Activated CD4-positive, alpha-beta T cell treated with anti-CD3 and anti-CD28 coated beads, Interleukin-2, amount 10 ng/mL, durations not matched to agents 7 days and 5 days (primary cell): Measurements from ENCODE around the gene SFT2D3. TPM values are rescaled to one million over a fixed set of nuclear protein-coding genes. Genes with fewer than 3 reads are reported as not detected.

ENCODE experiments used
- CTCF ChIA-PET: fragments of 350-600 bp; sonication (Branson Sonifier 250); formaldehyde crosslinking; loops from one replicate; lab custom pipeline; 2021; ENCODE audit warnings: antibody characterized with exemption; lab: Charles Lee
- POLR2A ChIA-PET: fragments of 350-600 bp; sonication (Branson Sonifier 250); formaldehyde crosslinking; loops from one replicate; lab custom pipeline; 2021; ENCODE audit warnings: antibody characterized with exemption; lab: Charles Lee
- DNase-seq: peaks from one replicate; pipeline ENCODE4 v3.0.0-alpha.2; 2020
- H3K27ac Mint-ChIP-seq: one replicate; pipeline ENCODE4 v1.8.0; 2021; ENCODE audit warnings: mild to moderate bottlenecking, moderate library complexity, mixed read lengths
- H3K27me3 Mint-ChIP-seq: one replicate; pipeline ENCODE4 v1.8.0; 2021; ENCODE audit warnings: mixed read lengths
- H3K36me3 Mint-ChIP-seq: one replicate; pipeline ENCODE4 v1.8.0; 2021; ENCODE audit warnings: low read depth, mixed read lengths
- H3K4me1 Mint-ChIP-seq: one replicate; pipeline ENCODE4 v1.8.0; 2021; ENCODE audit warnings: mixed read lengths
- H3K4me3 Mint-ChIP-seq: one replicate; pipeline ENCODE4 v1.8.0; 2021; ENCODE audit warnings: mild to moderate bottlenecking, moderate library complexity, mixed read lengths
- H3K9me3 Mint-ChIP-seq: one replicate; pipeline ENCODE4 v1.8.0; 2021; ENCODE audit warnings: mixed read lengths
- total RNA-seq, 2 experiments: library from RNA; stranded (reverse); gene quantifications; one replicate each; pipeline ENCODE4 v1.2.3, GENCODE V29; 2021

Gene SFT2D3, protein sequence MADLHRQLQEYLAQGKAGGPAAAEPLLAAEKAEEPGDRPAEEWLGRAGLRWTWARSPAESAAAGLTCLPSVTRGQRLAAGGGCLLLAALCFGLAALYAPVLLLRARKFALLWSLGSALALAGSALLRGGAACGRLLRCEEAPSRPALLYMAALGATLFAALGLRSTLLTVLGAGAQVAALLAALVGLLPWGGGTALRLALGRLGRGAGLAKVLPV
- total RNA-seq, result 1 to 10 TPM; 5.0 to 5.7 TPM

DNA sequence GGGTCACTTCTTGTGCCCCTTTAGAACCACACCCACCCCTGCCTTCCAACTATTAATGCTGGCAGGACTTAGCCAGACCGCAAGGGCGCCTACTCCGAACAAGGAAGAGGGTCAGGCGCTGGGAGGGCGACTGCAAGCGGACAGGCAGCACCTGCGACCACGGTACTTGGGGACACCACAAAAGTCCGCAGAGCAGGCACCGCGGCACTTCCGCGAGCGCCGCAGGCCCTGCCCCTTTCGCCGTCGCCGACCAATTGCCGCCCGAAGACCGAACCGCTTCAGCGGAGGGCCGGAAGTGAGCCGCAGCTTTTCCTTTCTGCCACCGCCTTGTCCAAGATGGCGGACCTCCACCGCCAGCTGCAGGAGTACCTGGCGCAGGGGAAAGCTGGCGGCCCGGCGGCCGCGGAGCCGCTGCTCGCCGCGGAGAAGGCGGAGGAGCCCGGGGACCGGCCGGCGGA lies at the start of gene SFT2D3:
Gene SFT2D3 (plus strand): TSS at position 305 of the 458 bp plus-strand sequence. CDS start 32 bp downstream, at position 337.
- ChIA-PET CTCF (interaction anchor here (1.2 to 1.4 kb wide), 2 partner anchors 59 to 137 kb away, joined by 3 read pairs; no protein-coding TSS in a partner anchor), POLR2A (interaction anchor here (0.6 kb wide), 1 partner anchor 125 kb away, joined by 3 read pairs; no protein-coding TSS in a partner anchor)

DNA sequence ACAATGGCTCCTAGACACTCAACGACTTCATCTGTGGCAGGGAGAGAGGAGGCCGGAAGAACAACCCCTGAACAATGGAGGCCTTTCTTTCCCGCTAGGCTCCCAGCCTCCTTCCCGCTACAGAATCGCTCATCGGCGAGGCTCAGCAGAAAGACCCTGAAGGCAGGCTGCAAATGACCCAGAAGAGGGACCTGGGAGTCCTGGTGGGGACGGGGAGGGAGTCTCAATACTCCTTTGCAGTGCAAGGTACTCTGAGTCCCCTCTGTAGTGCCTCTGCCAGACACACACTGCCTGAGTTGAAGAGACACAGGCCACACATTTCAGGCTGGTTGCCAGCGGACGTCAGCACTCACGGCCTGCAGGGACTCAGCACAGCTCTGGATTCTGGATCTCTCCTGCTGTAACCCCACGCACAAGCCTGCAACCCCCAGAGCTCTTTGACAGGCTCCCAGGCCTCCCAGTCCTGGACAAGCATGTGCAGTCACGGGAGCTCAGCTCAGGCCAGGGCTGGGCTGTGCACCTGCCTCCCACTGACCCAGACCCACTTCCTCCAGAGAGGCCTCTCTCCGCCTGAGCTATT lies 49.2 kb upstream of the SFT2D3 start:
- Mint-ChIP-seq H3K27ac (no peak overlapping the region), H3K4me1 (peaks cover 19% of the 10 kb centered on the region), H3K4me3 (no peak overlapping the region), H3K36me3 (no peaks in the 10 kb centered on the region), H3K27me3 (no peaks in the 10 kb centered on the region), H3K9me3 (no peaks in the 10 kb centered on the region)
- POLR2A ChIA-PET, result no interaction called here
- CTCF ChIA-PET, result interaction anchor here (0.7 to 6.6 kb wide), 3 partner anchors 12 to 60 kb away, joined by 3 to 50 read pairs (median 4); no protein-coding TSS in a partner anchor
- no peak for DNase-seq

More for the DNA sequence above, at the start of gene SFT2D3:
- DNase-seq, result peak; percentile 92
- peak within 1 kb of the TSS; percentile 92 for H3K4me3 Mint-ChIP-seq
- peak within 1 kb of the TSS; percentile 99 for H3K27ac Mint-ChIP-seq
- H3K9me3 Mint-ChIP-seq, result no peaks in the 10 kb centered on the region
- H3K27me3 Mint-ChIP-seq, result no peaks in the 10 kb centered on the region
- peaks cover 38% of the 10 kb centered on the region for H3K4me1 Mint-ChIP-seq
- peaks cover 28% of the 10 kb centered on the region for H3K36me3 Mint-ChIP-seq

DNA sequence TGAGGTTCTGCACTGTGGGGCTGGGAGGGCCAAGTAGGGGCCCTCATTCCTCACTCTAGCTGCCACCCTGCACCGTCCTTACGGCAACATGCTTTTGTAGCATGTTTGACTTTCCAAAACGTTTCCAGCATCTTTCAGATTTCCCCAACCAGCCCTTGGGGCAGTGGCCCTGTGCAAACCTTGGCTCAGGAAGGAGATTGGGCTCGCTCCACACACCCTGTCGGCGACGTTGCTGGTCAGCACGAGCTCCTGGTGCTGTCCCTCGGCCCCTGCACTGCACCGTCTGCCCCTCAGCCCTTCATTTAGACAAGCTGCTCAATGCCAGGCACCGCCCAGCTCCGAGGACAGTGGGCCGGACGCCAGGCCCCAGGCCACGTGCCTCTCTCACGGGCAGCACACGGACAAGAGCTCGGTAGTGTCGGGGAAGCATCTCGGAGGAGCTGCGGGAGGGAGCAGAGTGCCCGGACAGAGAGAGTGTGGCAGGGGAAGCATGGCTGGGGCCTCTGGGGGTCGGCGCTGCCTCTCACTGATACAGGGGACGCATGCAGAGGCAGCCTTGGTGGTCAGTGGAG lies 48.4 kb upstream of the SFT2D3 start:
- no peaks in the 10 kb centered on the region for H3K27me3 Mint-ChIP-seq
- ChIA-PET POLR2A (no interaction called here), CTCF (interaction anchor here (1.4 to 6.6 kb wide), 3 partner anchors 11 to 61 kb away, joined by 4 to 50 read pairs (median 5); no protein-coding TSS in a partner anchor)
- no peaks in the 10 kb centered on the region for H3K36me3 Mint-ChIP-seq
- H3K9me3 Mint-ChIP-seq, result no peaks in the 10 kb centered on the region
- no peak overlapping the region for H3K27ac Mint-ChIP-seq
- no peak for DNase-seq
- peaks cover 15% of the 10 kb centered on the region for H3K4me1 Mint-ChIP-seq
- H3K4me3 Mint-ChIP-seq, result no peak overlapping the region

DNA sequence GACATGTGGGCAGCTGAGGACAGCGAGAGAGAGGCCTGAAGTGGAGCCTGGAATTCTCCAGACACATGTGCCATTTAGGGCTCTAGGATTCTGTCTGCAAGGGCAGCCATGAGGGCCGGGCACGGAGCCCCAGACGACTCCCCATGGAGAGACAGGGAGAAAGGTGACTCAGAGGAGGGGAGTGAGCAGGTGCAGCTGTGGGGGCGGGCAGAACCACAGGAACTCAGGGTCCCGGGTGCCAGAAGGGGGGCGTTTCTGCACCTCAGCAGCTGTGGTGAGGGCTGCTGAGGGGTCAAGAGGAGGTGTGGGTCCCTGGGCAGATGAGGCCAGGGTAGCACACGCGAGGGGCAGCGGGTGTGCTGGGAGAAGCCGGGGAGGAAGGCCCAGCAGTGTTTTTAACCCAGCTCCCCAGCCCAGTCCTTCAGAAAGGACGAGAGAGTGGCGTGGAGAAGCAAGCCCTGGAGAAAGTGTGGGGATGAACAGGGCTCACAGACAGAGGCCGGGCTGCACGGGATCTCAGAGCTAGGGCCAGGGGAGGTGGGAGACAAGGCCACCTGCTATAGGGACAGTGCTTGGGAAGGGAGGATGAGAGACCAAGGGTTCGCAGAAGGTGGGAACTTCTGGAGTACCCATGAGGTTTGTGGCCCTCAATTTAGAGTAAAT lies 47.7 kb upstream of the SFT2D3 start:
- Mint-ChIP-seq H3K27me3 (no peaks in the 10 kb centered on the region), H3K4me3 (no peak overlapping the region), H3K9me3 (no peaks in the 10 kb centered on the region), H3K27ac (no peak overlapping the region), H3K36me3 (no peaks in the 10 kb centered on the region), H3K4me1 (peaks cover 12% of the 10 kb centered on the region)
- DNase-seq, result no peak
- CTCF ChIA-PET, result interaction anchor here (0.8 to 6.6 kb wide), 4 partner anchors 12 to 62 kb away, joined by 3 to 50 read pairs (median 4); no protein-coding TSS in a partner anchor
- POLR2A ChIA-PET, result no interaction called here

DNA sequence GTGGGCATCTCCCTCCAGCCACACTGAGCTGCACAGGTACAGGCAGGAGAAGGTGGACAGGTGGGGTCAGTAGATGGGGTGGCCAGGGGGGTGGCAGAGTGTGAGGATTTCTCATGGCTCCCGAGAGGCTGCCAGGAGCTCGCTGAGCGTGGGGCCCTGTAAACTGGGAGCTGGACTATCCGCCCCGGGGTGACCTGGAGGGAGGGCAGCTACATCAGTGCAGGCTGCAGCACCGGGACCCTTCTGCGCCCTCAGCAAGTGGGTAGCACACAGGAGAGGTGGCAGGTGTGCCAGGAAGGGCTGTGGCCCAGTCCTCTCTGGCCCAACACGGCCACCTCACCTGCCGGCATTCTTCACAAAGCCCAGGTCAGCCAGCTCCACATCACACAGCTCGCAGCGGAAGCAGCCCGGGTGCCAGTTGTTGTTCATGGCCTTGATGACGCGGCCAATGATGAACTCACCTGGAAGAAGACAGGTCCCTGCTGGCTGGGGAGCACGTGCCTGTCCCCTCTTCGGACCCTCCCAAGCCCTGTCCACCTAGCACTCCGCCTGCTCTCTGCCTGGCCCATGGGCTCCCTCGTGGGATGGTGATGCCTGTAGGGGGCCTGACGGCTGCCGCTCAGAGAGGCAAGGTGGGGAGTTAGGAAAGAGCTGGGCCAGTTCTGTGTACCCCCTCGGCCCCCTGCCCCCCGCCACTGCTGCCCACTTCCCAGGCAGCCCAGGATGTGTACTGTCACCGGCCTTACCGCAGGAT lies 47.0 kb upstream of the SFT2D3 start:
- ChIA-PET CTCF (interaction anchor here (0.8 to 6.6 kb wide), 3 partner anchors 12 to 62 kb away, joined by 3 to 50 read pairs (median 5); no protein-coding TSS in a partner anchor), POLR2A (no interaction called here)
- Mint-ChIP-seq H3K27ac (no peak overlapping the region), H3K36me3 (no peaks in the 10 kb centered on the region), H3K4me3 (no peak overlapping the region), H3K4me1 (peaks cover 5% of the 10 kb centered on the region), H3K27me3 (no peaks in the 10 kb centered on the region), H3K9me3 (no peaks in the 10 kb centered on the region)
- no peak for DNase-seq

DNA sequence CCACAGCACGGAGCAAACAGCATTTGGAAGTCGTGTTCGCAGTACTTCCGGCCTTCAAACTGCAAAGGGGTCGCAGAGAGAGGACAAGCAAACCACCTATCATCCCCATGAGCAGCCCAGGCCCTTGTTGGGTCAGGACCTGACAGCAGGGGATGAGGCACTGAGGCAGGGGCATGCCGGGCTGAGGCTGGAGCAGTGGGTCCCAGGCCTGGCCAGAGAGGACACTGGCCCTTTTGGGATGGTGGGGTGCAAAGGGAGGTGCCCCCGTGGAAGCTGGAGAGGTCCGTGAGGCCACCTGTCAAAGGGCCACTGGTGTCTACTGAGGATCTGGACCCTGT lies 46.5 kb upstream of the SFT2D3 start:
- no peak overlapping the region for H3K27ac Mint-ChIP-seq
- ChIA-PET CTCF (interaction anchor here (0.6 to 6.6 kb wide), 3 partner anchors 21 to 63 kb away, joined by 3 to 50 read pairs (median 5); partner anchors contain the start of gene LIMS2), POLR2A (no interaction called here)
- no peaks in the 10 kb centered on the region for H3K27me3 Mint-ChIP-seq
- H3K36me3 Mint-ChIP-seq, result no peaks in the 10 kb centered on the region
- peaks cover 1% of the 10 kb centered on the region for H3K4me1 Mint-ChIP-seq
- no peak overlapping the region for H3K4me3 Mint-ChIP-seq
- H3K9me3 Mint-ChIP-seq, result no peaks in the 10 kb centered on the region
- no peak for DNase-seq

DNA sequence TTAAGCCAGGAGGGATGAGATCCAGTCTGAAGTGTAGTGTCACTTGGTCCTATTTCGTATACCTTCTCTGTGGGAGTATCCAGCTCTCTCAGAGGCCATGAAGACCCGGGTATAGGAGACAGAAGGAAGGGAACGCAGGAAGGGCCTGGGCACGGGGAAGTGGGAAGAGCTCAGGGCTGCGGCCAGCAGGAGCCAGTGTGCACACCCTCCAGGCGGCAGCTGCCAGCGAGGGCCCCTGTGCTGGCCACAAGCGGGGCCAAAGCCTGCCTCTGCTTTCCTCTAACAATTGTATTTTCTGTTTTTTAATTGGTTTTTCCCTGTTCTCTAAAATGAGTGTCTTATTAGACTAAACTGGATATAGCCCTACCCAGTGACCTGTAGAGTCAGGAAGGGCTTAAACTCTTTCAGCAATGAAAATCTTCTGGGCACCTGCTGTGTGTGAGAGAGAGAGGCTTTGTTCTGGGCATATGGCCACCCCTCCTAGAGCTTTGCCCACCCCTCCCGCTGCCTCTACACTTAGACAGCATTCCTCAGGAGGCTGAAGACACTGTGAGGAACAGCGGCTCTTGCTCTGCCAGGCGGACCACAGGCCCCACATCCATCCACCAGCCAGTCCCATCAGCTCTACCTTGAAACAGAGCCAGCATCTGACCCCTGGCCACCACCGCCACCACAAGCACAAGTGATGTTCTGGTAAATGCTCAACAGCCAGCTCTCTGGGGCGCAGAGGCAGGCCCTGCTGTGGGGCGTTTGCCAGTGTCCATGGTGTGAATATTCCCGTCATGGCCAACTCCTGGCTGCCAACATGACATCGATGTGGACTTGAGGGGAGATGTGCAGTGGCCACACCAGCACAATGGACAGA lies 45.9 kb upstream of the SFT2D3 start:
- ChIA-PET POLR2A (no interaction called here), CTCF (interaction anchor here (0.6 to 6.6 kb wide), 4 partner anchors 20 to 137 kb away, joined by 3 to 50 read pairs (median 4); partner anchors contain the start of gene LIMS2)
- Mint-ChIP-seq H3K9me3 (no peaks in the 10 kb centered on the region), H3K36me3 (no peaks in the 10 kb centered on the region), H3K4me1 (peaks cover 1% of the 10 kb centered on the region), H3K4me3 (no peak overlapping the region), H3K27ac (no peak overlapping the region), H3K27me3 (no peaks in the 10 kb centered on the region)
- DNase-seq, result no peak

DNA sequence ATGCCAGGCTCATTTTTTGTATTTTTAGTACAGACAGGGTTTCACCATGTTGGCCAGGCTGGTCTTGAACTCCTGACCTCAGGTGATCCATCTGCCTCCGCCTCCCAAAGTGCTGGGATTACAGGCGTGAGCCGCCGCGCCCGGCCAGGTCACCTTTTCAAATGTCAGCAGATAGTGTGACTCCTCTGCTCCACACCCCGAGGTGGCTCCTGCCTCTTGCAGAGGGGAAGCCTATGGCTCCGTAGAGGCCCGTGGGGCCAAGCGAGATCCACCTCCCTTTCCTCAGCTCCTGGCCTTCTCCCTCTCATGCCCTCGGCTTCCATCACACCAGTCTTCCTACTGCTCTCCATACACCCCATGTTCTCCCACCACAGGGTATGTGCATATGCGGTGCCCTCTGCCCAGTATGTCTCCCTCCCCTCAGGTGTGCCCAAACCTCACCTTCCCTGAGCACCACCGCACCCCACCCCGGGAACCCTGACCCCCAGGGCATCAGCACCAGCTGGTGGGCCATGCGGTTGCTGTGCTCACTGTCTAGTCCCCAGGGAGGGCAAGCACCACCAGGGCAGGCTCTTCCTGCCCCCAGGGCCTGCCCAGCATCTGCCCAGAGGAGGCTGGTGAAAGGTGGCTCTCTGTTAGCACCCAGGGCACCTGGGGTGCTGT lies 44.6 kb upstream of the SFT2D3 start:
- no peak for DNase-seq
- H3K36me3 Mint-ChIP-seq, result no peaks in the 10 kb centered on the region
- H3K9me3 Mint-ChIP-seq, result no peaks in the 10 kb centered on the region
- H3K27ac Mint-ChIP-seq, result no peak overlapping the region
- ChIA-PET POLR2A (no interaction called here), CTCF (interaction anchor here (1.1 to 2.3 kb wide), 2 partner anchors 19 to 135 kb away, joined by 3 to 5 read pairs; partner anchors contain the start of gene LIMS2)
- peaks cover 1% of the 10 kb centered on the region for H3K4me1 Mint-ChIP-seq
- no peak overlapping the region for H3K4me3 Mint-ChIP-seq
- no peaks in the 10 kb centered on the region for H3K27me3 Mint-ChIP-seq

DNA sequence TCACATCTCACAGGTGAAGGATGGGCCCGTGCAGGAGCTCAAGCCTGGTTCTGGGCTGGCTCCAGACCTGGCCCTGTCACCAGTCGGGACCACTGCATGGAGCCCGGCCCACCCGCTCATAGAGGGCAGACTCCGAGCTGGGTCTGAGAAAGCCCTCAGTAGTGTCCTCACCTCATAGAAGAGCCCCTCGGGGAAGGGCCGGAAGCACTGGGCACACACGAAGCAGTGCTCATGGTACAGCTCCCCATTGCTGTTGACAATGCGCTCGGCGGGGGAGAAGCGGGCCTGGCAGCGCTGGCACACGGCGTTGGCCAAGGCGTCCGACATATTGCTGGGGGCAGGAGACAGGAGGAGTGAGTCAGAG lies 44.1 kb upstream of the SFT2D3 start:
- no peak for DNase-seq
- Mint-ChIP-seq H3K4me3 (no peak overlapping the region), H3K27me3 (no peaks in the 10 kb centered on the region), H3K27ac (no peak overlapping the region), H3K4me1 (peaks cover 1% of the 10 kb centered on the region), H3K36me3 (no peaks in the 10 kb centered on the region), H3K9me3 (no peaks in the 10 kb centered on the region)
- CTCF ChIA-PET, result no interaction called here
- POLR2A ChIA-PET, result no interaction called here

DNA sequence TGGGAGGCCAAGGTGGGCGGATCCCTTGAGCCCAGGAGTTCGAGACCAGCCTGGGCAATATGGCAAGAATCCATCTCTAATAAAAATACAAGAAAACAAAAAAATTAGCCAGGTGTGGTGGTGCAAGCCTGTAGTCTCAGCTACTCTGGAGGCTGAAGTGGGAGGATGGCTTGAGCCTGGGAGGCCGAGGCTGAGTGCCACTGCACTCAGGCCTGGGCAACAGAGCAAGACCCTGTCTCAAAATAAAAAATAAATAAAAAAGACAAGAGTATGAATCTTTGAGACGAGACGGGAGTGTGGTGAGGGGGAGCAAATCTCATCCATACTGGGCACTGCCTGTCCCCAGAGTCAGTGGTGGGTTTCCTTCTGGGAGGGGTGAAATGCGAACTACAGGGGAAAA lies 43.2 kb upstream of the SFT2D3 start:
- Mint-ChIP-seq H3K27ac (no peak overlapping the region), H3K4me1 (peaks cover 1% of the 10 kb centered on the region), H3K36me3 (no peaks in the 10 kb centered on the region), H3K9me3 (no peaks in the 10 kb centered on the region), H3K4me3 (no peak overlapping the region), H3K27me3 (peaks cover 5% of the 10 kb centered on the region)
- CTCF ChIA-PET, result no interaction called here
- no peak for DNase-seq
- POLR2A ChIA-PET, result no interaction called here
